Heart left ventricle (tissue), 16 donors: ENCODE results near the gene HHIPL1. TPM values are rescaled to one million over a fixed set of nuclear protein-coding genes. Genes with fewer than 3 reads are reported as not detected.

Source experiments
- ATAC-seq, 4 donors: fragments of 200-7000 bp; cut with Tn5 transposase; one replicate each; pipeline ENCODE4 v1.9.1; 2020 to 2022; ENCODE audit warnings: moderate library complexity in 4 of 4, mild to moderate bottlenecking in 3 of 4, moderate number of reproducible peaks in 1 of 4
- DNase-seq, 5 donors: peaks; one replicate each; pipeline ENCODE4 v3.0.0-alpha.2; 2020
- H3K27ac ChIP-seq, 12 donors: fragments of 200-600 bp; sonication (generic) in 4 of 12; one replicate each; pipeline versions ENCODE4 v1.5.0 to v1.8.0; 2016 to 2022; ENCODE audit warnings: mild to moderate bottlenecking in 2 of 12
- H3K27me3 ChIP-seq, 9 donors: fragments of 200-600 bp; sonication (generic) in 2 of 9; one replicate each; pipeline versions ENCODE4 v1.5.1 to v1.8.0; 2016 to 2022; ENCODE audit warnings: mild to moderate bottlenecking in 3 of 9
- H3K36me3 ChIP-seq, 9 donors: fragments of 200-600 bp; sonication (generic) in 2 of 9; one replicate each; pipeline versions ENCODE4 v1.5.0 to v1.8.0; 2018 to 2022; ENCODE audit warnings: mild to moderate bottlenecking in 2 of 9
- H3K4me1 ChIP-seq, 12 donors: fragments of 200-600 bp; sonication (generic) in 4 of 12; one replicate each; pipeline versions ENCODE4 v1.5.0 to v1.8.0; 2016 to 2022; ENCODE audit warnings: mild to moderate bottlenecking in 3 of 12
- H3K4me3 ChIP-seq, 12 donors: fragments of 200-600 bp; sonication (generic) in 4 of 12; one replicate each; pipeline versions ENCODE4 v1.5.0 to v1.8.0; 2017 to 2022; ENCODE audit warnings: mild to moderate bottlenecking in 9 of 12, moderate library complexity in 4 of 12
- H3K9me3 ChIP-seq, 12 donors: fragments of 200-600 bp; sonication (generic) in 4 of 12; one replicate each; pipeline versions ENCODE4 v1.5.0 to v1.8.0; 2016 to 2022; ENCODE audit warnings: mild to moderate bottlenecking in 1 of 12
- POLR2A ChIP-seq, 2 donors: fragments of 450-650 bp; IDR thresholded peaks; one replicate each; pipeline ENCODE4 v1.6.1; 2017; ENCODE audit warnings: antibody characterized with exemption in 2 of 2, mild to moderate bottlenecking in 2 of 2, moderate library complexity in 2 of 2
- WGBS, 4 donors: extraction: QIAGEN DNeasy Blood & Tissue Kit in 2 of 4; methylation state at CpG; one replicate each; pipeline versions ENCODE4 v1.1.5 to v1.1.7; 2013 to 2018; 5-methylcytosine and 5-hydroxymethylcytosine counted together
- intact Hi-C, 10 donors: fragments of 100-400 bp; cut with DNase I; formaldehyde crosslinking; loops; one replicate each; pipeline versions ENCODE4 v1.11.1 to v1.14.2; 2022
- long read RNA-seq, 3 donors: library from polyadenylated mRNA; unstranded; transcript quantifications; one replicate each; pipeline ENCODE4 v2.0.0, GENCODE V29; 2020 to 2021
- polyA plus RNA-seq, 2 donors: library from polyadenylated mRNA; stranded (reverse); fragments of 200-250 nt; gene quantifications; one replicate each; pipeline ENCODE4 v1.2.3, GENCODE V29; 2013
- total RNA-seq, 9 donors: library from RNA; depleted of rRNA in 2 of 9; stranded (reverse); fragments of >200 nt in 2 of 9; fragmentation: NEBNext Ultra II Directional in 3 of 9; extraction: Animal tissue kit (Norgen Biotek cat#: 25700) in 3 of 9; gene quantifications; one replicate each; pipeline versions ENCODE4 v1.1.0 to v1.2.4, GENCODE V29; 2016 to 2023
- TF ChIP-seq, protein P1 (sequence below), 12 donors: fragments of 200-600 bp; sonication (generic) in 4 of 12; IDR thresholded peaks; one replicate each; pipeline versions ENCODE4 v1.5.0 to v1.8.0; 2018 to 2022; ENCODE audit warnings: antibody characterized with exemption in 12 of 12, mild to moderate bottlenecking in 5 of 12
- donor health status: ischemic (EF 13 %, LVEDD 7.1; RV severe dilation, severe dysfunction).
- donor health status: healthy with polysubstance abuse.
- donor health status: DM: no; HTN: yes; CAD: no.
- donor health status: DM: no; HTN: no; CAD: no.
- donor health status: ischemic (EF 25% LVEDD 6.9; RV normal size, moderate dysfunction).
- donor health status: ischemic (EF 25% LVEDD 5.7; RV mildly dilated, moderate dysfunction).
- donor health status: healthy.
- donor health status: DM: yes; HTN: yes; CAD: no.
- donor health status: ischemic (EF 35%, LVEDD 5.7; RV mildly dilated, moderate dysfunction).
- donor health status: nonischemic (EF 11% LVEDD 7.7; RV severe dilation, severe dysfunction).
- donor health status: DM: yes; HTN: yes; CAD: no.
- donor health status: PGD.
- donor health status: ischemic (EF 29% LVEDD 5.4; RV normal size, mild dysfunction).
- donor health status: nonischemic (EF 23%, LVEDD 6.1; RV moderate dilation, normal function).

HHIPL1 gene
- total RNA-seq, result 1 to 10 TPM in 8 of 9 donors, under 1 TPM in 1; 0.75 to 3.1 (median 1.5) TPM
- polyA plus RNA-seq, result under 1 TPM; 0.34 to 0.86 TPM
- long read RNA-seq, donor 1, full-length matches to known transcripts, result 3 of 3 reads
- long read RNA-seq, donor 1, partial matches to known transcripts, result 0 of 3 reads
- long read RNA-seq, donor 1, other reads (novel, unspliced or antisense), result 0 of 3 reads
- long read RNA-seq, donor 2, result 0 reads
- long read RNA-seq, donor 3, full-length matches to known transcripts, result 4 of 5 reads
- long read RNA-seq, donor 3, partial matches to known transcripts, result 0 of 5 reads
- long read RNA-seq, donor 3, other reads (novel, unspliced or antisense), result 1 of 5 reads

DNA sequence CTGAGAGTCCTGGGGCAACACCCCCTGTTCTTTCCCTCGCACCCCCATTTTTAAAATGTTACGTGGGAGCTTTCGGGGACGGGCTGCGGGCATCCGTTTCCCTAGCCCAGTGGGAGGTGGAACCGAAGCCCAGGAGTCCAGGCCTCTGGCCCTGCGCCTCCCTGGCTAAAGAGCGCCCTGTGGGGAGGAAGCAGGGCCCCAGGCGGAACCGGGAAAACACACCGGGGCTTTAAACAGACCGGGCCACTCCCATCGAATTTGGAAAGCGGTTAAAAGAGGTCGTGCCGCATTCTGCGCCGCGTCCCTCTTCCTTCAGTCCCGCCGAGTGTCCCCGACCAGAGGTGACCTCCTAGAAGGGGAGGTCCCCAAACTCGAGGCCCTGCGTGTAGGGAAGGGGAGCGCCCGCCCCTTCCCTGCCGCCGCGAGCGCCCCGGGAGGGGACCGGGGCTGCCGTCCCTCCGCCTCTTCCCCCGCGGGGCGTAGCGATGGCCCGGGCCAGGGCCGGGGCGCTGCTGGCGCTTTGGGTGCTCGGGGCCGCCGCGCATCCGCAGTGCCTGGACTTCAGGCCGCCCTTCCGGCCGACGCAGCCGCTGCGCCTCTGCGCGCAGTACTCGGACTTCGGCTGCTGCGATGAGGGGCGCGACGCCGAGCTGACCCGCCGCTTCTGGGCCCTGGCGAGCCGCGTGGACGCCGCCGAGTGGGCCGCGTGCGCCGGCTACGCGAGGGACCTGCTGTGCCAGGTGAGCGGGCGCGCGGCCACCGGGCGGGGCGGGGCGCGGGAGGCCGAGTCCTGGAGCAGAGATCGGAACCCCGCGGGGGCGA is at the start of gene HHIPL1:
Gene HHIPL1 (plus strand): TSS at position 407 of the 822 bp plus-strand sequence. CDS start 79 bp downstream, at position 486.
- peak in 3 of 5 donors; percentile 27 to 49 (median 37) for DNase-seq
- WGBS, 4 donors, result 7 to 12% (median 11%) methylated on average over 44 to 91 of the region's 91 CpGs

GRCh38 chr14:99595524-99595923 is 49.4 kb upstream of the HHIPL1 start:
- peaks cover 20 to 99% (median 83%) of the 10 kb centered on the region in 12 donors for H3K4me1 ChIP-seq
- DNase-seq (no peak), ATAC-seq (no peak)
- WGBS, 4 donors, result 64 to 78% (median 68%) methylated on average over 6 to 7 of the region's 7 CpGs
- H3K27ac ChIP-seq, result peak overlapping the region in 11 of 12 donors; percentile 56 to 81 (median 71)
- no peak for TF ChIP-seq POLR2A (IDR thresholded peaks at IDR 0.05)
- TF ChIP-seq, protein P1, sequence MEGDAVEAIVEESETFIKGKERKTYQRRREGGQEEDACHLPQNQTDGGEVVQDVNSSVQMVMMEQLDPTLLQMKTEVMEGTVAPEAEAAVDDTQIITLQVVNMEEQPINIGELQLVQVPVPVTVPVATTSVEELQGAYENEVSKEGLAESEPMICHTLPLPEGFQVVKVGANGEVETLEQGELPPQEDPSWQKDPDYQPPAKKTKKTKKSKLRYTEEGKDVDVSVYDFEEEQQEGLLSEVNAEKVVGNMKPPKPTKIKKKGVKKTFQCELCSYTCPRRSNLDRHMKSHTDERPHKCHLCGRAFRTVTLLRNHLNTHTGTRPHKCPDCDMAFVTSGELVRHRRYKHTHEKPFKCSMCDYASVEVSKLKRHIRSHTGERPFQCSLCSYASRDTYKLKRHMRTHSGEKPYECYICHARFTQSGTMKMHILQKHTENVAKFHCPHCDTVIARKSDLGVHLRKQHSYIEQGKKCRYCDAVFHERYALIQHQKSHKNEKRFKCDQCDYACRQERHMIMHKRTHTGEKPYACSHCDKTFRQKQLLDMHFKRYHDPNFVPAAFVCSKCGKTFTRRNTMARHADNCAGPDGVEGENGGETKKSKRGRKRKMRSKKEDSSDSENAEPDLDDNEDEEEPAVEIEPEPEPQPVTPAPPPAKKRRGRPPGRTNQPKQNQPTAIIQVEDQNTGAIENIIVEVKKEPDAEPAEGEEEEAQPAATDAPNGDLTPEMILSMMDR (IDR thresholded peaks at IDR 0.05), result no peak
- no peaks in the 10 kb centered on the region for H3K36me3 ChIP-seq
- H3K4me3 ChIP-seq, result no peak overlapping the region
- H3K9me3 ChIP-seq, result no peaks in the 10 kb centered on the region
- intact Hi-C loops, result no loop called here
- no peaks in the 10 kb centered on the region for H3K27me3 ChIP-seq

More for the DNA sequence above, at the start of gene HHIPL1:
- Histone ChIP-seq H3K27ac (peak within 1 kb of the TSS in 11 of 12 donors; percentile 27 to 80 (median 58)), H3K4me3 (peak within 1 kb of the TSS; percentile 42 to 71 (median 61)), H3K36me3 (no peaks in the 10 kb centered on the region), H3K9me3 (no peaks in the 10 kb centered on the region), H3K4me1 (peaks cover 0 to 17% (median 7%) of the 10 kb centered on the region in 12 donors), H3K27me3 (peaks cover 0 to 19% (median 0%) of the 10 kb centered on the region in 9 donors)
- peak in 3 of 4 donors; percentile 63 to 71 (median 68) for ATAC-seq
- intact Hi-C loops, result no loop called here
- TF ChIP-seq, protein P1 (IDR thresholded peaks at IDR 0.05), result no peak

DNA sequence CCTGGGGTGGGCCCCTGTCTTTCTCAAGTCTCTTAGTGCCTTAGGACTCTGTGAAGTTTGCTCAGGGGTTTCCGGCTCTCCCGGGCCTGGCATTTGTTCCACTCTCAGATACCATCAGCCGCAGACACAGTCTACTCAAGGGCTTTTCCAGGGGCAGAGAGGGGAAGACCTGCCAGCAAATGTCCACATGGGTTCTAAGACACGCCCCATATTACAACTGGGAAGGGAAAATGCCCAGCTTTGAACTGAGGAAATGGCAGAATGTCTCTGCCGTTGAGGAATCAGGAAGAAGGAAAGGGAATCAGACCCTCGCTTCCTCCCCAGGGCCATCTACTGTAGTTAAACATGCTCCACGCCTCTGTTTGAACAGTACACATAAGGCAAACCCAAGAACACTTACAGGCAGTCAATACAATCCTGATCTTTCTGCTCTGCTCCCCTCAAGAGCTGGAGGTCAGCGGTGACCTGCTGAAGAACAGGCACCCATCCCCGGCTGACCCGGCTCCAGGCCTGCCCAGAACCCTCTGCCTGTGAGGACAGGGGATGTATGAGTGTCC is 48.8 kb upstream of the HHIPL1 start:
- TF ChIP-seq, protein P1 (IDR thresholded peaks at IDR 0.05), result no peak
- TF ChIP-seq POLR2A (IDR thresholded peaks at IDR 0.05), result no peak
- ATAC-seq (peak; percentile 72 to 80 (median 77)), DNase-seq (peak in 2 of 5 donors; percentile 70 to 72)
- peak overlapping the region in 11 of 12 donors; percentile 56 to 81 (median 71) for H3K27ac ChIP-seq
- H3K4me3 ChIP-seq, result no peak overlapping the region
- no peaks in the 10 kb centered on the region for H3K36me3 ChIP-seq
- 36 to 50% (median 45%) methylated on average over 7 to 10 of the region's 10 CpGs for WGBS, 4 donors
- no peaks in the 10 kb centered on the region for H3K9me3 ChIP-seq
- H3K27me3 ChIP-seq, result no peaks in the 10 kb centered on the region
- peaks cover 20 to 99% (median 83%) of the 10 kb centered on the region in 12 donors for H3K4me1 ChIP-seq
- intact Hi-C loops, result no loop called here
